Measurements from ENCODE around the gene TNFRSF12A.

DNA sequence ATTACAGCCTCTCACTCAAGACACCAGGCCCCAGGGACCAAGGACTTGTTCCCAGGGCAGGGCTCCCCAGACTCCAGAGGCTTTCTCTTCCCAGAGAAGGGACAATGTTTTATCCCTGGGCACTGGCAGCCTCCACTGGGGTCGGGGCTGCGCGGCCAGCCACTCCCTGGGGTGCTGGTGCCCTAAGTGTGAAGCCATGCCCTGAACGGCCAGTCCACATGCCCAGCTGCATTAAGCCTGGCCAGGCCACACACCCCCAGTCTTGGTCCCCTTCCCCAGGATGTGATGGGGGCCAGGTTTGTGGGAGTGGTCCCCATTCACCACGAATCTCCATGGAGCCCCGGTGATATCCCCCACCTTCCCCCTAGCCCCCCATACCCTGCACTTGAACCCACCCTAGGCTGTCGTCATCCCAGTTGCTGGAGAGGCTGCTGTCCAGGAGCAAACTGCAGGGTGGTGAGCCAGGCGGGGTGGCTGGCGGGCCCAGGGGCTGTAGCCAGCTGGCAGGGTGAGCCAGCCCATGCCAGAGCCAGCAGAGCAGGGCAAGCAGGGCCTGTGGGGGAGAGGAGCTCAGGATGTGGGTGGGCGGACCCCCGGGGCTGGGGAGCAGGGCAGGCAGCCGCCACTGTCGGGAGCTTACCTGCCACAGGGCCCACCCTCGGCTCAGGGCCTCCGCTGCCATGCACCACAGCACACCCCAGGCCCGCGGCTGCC is 46.4 kb upstream of the TNFRSF12A start:
- TF ChIP-seq FOXM1 (IDR thresholded peaks at IDR 0.05; ENCODE audit: low read depth) (no peak), FOXM1 (CRISPR knock-in tag; IDR thresholded peaks at IDR 0.05; ENCODE audit: low read depth) (no peak), ESRRA (IDR thresholded peaks at IDR 0.05; ENCODE audit: borderline replicate concordance, low read depth) (no peak), RB1 (IDR thresholded peaks at IDR 0.05; ENCODE audit: low read depth) (no peak), ARHGAP35 (IDR thresholded peaks at IDR 0.05; ENCODE audit: partially characterized antibody) (no peak), PML (IDR thresholded peaks at IDR 0.05; ENCODE audit: low read length) (no peak), HNRNPK (IDR thresholded peaks at IDR 0.05; ENCODE audit: low read depth, low read length, poor library complexity, severe bottlenecking) (no peak)

Data from K562 (cell line).